NT2/D1 (cell line): Measurements from ENCODE around the gene ARIH2.

Experiments
- SUZ12 ChIP-seq: IDR thresholded peaks from 2 replicates; pipeline ENCODE4 v1.6.1; 2011; ENCODE audit not compliant: insufficient read length, insufficient read depth; ENCODE audit errors: extremely low read depth
- YY1 ChIP-seq: IDR thresholded peaks from 2 replicates; pipeline ENCODE4 v1.6.1; 2011; ENCODE audit not compliant: insufficient read length, insufficient read depth
- ZNF274 ChIP-seq: IDR thresholded peaks from 2 replicates; pipeline ENCODE4 v1.6.1; 2011; ENCODE audit warnings: mild to moderate bottlenecking, low read depth, low read length

DNA sequence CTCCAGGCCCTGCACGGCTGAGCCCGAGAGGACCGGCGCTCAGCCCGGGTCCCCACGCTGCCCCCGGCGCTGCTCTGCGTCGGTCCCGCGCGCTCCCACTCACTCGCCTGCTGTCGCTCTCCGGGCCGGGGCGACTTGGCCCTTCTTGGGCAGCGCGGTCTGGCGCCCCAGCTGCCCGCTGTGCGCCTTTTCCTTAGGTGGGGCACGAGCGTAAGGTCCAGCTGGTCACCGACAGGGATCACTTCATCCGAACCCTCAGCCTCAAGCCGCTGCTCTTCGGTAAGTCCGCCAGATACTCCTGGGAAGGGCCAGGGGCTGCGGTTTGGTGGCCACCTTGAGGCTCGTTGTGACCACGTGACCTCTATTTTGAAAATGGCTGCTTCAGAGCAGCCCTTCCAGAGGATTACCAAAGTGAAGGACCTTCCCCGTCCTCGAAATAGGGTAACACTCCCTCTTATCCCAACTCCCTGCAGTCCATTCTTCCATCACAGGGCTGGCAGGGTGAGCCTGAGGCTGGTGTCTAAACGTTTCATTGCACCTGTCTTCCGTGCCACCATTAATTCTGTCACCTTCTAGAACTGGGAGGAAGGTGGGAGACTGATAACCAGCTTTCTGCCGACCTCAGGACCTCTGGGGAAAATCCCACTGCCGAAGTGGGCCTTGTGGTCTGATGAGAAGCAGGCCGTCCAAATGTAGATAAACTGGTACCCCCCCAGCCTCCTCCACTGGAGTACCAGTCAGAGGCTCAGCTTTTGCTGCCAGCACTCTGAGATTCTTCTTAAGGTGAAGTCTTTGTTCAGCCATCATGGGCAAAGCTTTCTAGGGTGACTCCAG lies 72.2 kb downstream of the ARIH2 start:
- TF ChIP-seq ZNF274 (no peak), YY1 (peak; percentile 39), SUZ12 (no peak)
